Right lobe of liver (tissue), 4 donors: ENCODE measurements around the gene PTPN1.

ENCODE experiments used
- POLR2A ChIP-seq: fragments of 450-650 bp; IDR thresholded peaks from one replicate; pipeline ENCODE4 v1.6.1; 2017; ENCODE audit warnings: antibody characterized with exemption, mild to moderate bottlenecking
- TF ChIP-seq, protein P1 (sequence below), 4 donors: fragments of 200-600 bp in 3 of 4; fragments of 450-650 bp in 1 of 4; IDR thresholded peaks; one replicate each; pipeline versions ENCODE4 v1.5.1 to v1.8.0; 2016 to 2022; ENCODE audit warnings: antibody characterized with exemption in 4 of 4, mild to moderate bottlenecking in 2 of 4
- donor health status: DM: no; HTN: no; CAD: no.
- donor health status: DM: no; HTN: no; CAD: no.
- donor health status: DM: no; HTN: yes; CAD: no.

DNA sequence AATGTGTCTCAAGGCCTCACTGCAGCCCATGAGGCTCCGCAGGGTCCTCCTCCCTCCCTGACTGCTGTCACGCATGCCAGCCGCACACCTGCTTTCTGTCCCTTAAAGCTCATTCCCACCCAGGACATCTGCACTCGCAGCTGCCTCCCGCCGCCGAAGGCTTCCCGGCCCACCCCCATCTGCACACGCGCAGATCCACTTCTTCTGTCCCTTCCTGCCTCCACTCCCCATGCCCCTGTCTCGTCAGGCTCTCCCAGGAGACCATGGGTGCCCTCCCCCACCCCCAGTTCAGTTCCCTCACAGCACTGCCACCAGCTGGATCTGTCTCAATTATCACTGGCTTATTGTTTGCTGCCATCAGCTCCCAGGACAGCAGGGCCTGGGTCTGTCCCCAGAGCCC lies 118.1 kb downstream of the PTPN1 start:
- TF ChIP-seq, protein P1, sequence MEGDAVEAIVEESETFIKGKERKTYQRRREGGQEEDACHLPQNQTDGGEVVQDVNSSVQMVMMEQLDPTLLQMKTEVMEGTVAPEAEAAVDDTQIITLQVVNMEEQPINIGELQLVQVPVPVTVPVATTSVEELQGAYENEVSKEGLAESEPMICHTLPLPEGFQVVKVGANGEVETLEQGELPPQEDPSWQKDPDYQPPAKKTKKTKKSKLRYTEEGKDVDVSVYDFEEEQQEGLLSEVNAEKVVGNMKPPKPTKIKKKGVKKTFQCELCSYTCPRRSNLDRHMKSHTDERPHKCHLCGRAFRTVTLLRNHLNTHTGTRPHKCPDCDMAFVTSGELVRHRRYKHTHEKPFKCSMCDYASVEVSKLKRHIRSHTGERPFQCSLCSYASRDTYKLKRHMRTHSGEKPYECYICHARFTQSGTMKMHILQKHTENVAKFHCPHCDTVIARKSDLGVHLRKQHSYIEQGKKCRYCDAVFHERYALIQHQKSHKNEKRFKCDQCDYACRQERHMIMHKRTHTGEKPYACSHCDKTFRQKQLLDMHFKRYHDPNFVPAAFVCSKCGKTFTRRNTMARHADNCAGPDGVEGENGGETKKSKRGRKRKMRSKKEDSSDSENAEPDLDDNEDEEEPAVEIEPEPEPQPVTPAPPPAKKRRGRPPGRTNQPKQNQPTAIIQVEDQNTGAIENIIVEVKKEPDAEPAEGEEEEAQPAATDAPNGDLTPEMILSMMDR (IDR thresholded peaks at IDR 0.05): no peak
- no peak for TF ChIP-seq POLR2A
